Measurements from ENCODE around the gene CD82.
"Not testable (repeated sequence)": the region's sequence is repeated elsewhere in the genome, so short reads cannot be mapped to it uniquely, and the experiment has no call there.

CD82 gene

DNA sequence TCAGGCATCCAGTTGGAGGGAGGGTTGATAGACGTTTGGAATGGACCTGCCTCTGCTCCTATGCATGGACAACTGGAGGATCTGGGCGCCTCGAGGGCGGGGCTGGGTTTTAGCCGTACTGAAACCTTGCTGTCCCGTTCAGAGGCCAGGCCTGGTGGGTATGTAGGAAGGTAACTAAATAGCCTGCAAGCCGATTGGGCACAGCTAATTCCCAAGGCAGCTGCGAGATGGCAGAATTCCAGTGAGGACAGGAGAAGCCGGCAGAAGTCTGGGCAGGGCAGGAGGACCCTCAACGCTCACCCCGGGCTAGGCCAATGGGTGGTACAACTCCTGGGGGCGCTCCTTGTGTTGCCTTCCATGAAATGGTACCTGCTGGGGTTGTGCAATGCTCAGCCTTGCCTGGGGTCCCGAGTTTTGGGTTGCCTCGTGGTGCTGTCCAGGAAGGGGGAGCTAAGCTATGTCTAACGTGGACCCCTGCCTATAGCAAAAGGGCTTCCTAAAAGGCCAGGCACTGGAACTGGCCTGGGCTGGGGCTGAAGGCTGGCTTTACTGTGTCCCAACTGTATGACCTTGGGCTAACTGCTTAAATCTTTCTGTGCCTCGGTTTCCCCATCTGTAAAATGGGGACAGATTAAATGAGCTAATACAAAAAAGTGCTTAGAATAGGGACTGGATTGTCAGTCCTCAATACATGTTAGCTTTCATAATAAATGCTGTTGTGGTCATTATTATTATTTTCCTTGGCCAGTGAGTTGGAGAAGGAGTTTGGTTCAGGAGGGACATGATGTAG lies 30.1 kb upstream of the CD82 start:
- no peak for DNase-seq (ENCODE audit: low read depth in 2 of 2)

DNA sequence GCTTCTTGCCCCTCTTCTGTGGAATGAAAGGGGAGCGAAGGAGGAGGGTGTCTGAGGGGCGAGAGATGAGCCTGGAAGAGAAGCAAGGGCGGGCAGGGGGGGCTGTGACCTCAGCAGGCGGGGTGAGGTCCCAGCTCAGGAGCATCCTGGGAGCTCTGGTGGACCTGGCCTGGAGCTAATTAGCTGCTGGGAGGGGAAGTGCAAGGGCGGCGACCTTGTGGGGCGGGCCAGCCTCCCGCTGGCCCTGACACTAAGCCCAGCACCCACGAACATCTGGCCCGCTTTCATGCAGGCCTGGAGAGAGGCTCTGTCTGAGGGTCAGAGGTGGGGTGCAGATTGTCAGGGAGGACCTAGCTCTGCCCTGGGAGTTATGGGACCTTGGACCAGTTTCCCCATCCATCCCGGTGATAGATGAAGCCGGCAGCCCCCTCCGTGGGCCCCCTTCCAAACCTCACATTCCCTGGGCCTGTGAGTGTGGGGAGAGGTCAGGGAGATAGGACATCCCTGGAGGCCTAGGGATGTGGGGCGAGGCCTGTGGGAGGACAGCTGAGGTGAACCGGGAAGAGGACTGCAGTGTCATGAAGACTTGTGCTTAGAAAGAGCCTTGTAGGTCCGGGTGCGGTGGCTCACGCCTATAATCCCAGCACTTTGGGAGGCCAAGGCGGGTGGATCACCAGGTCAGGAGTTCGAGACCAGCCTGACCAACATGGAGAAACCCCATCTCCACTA lies 28.5 kb upstream of the CD82 start:
- no peak for DNase-seq (ENCODE audit: low read depth in 2 of 2)

DNA sequence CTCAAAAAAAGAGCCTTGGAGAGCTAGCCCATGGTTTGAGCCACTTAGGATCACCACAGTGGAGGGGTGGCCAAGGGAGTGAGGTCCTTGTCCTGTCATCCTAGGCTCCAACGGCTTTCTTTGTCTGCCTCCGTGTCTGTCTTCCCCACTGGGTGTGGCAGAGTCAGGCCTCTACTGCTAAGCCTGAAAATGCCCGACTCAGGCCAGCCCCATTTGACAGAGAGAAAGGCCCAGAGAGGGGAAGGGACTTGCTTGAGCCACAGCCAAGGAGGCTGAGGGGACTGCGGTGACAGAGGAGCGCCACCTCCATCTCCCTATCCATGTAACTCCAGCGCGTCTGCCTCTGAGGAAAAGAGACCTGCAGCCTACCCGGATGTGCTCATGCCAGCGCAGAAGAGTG lies 27.8 kb upstream of the CD82 start:
- DNase-seq (ENCODE audit: low read depth in 2 of 2) = no peak

DNA sequence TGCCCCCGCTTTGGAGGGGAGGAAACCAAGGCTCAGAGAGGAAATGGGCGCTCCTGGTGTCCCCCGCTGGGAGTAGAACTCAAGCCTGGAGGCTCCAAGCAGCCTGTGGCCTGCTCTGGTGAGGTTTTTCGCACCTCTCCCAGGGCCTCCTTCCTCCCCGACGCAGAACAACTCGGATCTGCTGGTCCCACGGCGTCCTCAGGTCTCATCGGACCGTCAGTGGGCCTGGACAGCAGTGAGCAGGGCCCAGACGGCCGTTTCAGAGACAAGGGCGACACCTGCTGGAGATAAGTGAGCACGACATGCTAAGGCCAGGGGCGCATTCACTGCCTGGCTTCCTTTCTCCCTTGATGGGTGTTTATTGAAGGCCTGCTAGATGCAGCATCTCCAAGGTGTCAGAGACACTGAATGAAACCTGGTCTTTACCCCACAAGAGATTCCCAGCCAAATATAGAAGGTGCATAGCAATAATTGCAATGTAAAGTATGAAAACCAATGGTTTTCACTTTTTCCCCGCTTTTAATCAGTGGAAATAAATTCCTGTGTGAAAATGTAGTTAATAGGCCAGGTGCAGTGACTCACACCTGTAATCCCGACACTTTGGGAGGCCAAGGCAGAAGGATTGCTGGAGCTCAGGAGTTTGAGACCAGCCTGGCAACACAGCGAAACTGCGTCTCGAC lies 26.9 kb upstream of the CD82 start:
- peak; percentile 63 to 73 for DNase-seq (ENCODE audit: low read depth in 2 of 2)

DNA sequence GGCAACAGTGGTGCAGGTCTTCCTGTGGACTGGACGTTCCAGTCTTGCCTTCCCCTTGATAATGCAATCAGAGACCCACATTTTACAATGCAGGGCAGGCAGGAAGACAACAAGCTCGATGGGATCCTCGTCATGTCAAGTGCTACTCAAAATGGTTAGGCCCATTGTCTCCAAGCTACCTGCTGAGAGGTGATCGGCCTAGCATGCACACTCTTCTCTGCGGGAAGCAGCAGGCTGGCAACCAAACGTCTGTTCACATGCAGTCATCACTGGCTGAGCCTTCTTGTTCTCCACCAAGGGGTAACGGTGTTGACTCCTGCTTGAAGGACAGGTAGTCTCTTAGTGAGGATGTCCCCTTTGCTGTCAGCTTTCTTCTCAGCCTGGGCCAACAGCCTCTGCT lies 25.5 kb upstream of the CD82 start:
- DNase-seq (ENCODE audit: low read depth in 2 of 2) = no peak

DNA sequence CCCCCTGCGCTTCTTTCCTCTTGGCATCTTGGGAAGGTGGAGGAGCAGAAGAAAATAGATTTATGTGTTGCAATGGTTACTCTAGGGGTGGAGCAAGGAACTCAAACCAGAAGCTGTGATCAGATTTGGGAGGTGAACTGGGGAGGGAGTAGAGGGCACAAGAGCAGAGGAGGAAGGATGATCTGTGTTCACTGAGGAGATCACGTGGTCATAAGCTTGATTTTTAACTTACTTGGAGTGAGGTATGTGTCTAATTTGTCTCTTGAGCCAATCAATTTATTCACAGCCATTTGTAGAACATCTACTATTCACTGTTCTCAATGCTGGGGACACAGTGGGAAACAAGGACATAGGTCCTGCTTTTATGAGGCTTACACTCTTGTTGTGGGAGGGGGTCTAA lies 24.8 kb upstream of the CD82 start:
- no peak for DNase-seq (ENCODE audit: low read depth in 2 of 2)

DNA sequence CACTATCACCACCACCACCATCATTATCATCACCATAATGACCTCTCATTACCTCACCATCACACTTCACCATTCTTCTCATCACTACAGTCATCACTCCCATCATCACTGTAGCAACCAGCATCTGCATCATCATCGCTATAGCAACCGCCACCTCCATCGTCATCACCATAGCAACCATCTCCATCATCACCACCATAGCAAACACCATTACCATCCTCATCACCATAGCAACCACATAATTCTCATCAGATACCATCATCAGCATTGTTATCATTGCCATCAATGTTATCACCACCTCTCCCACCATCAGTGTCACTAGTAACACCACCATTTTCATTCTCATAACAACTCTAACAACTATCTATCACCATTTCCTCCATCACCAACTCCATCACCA lies 23.1 kb upstream of the CD82 start:
- DNase-seq (ENCODE audit: low read depth in 2 of 2) = no peak

DNA sequence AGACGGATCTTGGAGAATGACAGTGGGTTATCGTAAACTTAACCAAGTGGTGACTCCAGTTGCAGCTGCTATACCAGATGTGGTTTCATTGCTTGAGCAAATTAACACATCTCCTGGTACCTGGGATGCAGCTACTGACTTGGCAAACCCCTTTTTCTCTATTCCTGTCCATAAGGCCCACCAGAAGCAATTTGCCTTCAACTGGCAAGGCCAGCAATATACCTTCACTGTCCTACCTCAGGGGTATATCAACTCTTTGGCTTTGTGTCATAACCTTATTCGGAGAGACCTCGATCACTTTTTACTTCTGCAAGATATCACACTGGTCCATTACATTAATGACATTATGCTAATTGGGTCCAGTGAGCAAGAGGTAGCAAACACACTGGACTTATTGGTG lies 18.5 kb upstream of the CD82 start:
- not testable (repeated sequence) for DNase-seq (ENCODE audit: low read depth in 2 of 2)

DNA sequence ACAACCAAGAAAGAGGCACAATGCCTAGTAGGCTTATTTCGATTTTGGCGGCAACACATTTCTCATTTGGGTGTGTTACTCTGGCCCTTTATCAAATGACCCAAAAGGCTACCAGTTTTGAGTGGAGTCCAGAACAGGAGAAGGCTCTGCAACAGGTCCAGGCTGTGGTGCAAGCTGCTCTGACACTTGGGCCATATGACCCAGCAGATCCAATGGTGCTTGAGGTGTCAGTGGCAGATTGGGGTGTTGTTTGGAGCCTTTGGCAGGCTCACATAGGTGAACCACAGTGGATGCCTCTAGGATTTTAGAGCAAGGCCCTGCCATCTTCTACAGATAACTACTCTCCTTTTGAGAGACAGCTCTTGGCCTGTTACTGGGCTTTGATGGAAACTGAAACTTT lies 17.9 kb upstream of the CD82 start:
- DNase-seq (ENCODE audit: low read depth in 2 of 2) = not testable (repeated sequence)

DNA sequence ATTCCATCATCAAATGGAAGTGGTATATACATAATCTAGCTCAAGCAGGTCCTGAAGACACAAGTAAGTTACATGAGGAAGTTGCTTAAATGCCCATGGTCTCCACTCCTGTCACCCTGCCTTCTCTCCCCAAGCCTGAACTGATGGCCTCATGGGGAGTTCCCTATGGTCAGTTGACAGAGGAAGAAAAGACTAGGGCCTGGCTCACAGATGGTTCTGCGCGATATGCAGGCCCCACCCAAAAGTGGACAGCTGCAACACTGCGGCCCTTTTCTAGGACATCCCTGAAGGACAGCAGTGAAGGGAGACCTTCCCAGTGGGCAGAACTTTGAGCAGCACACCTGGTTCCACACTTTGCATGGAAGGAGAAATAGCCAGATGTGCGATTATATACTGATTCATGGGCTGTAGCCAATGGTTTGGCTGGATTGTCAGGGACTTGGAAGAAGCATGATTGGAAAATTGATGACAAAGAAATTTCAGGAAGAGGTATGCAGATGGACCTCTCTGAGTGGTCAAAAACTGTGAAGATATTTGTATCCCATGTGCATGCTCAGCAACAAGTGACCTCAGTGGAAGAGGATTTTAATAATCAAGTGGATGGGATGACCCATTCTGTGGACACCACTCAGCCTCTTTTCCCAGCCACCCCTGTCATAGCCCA lies 17.3 kb upstream of the CD82 start:
- DNase-seq (ENCODE audit: low read depth in 2 of 2) = no peak

DNA sequence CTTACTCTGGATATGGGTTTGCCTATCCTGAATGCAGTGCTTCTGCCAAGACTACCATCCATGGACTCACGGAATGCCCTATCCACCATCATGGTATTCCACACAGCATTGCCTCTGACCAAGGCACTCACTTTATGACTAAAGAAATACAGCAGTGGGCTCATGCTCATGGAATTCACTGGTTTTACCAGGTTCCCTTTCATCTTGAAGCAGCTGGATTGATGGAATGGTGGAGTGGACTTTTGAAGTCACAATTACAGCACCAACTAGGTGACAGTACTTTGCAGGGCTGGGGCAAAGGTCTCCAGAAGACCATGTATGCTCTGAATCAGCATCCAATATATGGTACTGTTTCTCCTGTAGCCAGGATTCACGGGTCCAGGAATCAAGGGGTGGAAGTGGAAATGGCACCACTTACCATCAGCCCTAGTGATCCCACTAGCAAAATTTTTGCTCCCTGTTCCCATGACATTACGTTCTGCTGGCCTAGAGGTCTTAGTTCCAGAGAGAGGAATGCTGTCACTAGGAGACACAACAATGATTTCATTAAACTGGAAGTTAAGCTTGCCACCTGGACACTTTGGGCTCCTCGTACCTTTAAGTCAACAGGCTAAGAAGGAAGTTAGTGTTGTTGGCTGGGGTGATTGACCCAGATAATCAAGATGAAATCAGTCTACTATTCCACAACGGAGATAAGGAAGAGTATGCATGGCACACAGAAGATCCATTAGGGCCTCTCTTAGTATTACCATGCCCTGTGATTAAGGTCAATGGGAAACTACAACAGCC lies 16.3 kb upstream of the CD82 start:
- not testable (repeated sequence) for DNase-seq (ENCODE audit: low read depth in 2 of 2)

DNA sequence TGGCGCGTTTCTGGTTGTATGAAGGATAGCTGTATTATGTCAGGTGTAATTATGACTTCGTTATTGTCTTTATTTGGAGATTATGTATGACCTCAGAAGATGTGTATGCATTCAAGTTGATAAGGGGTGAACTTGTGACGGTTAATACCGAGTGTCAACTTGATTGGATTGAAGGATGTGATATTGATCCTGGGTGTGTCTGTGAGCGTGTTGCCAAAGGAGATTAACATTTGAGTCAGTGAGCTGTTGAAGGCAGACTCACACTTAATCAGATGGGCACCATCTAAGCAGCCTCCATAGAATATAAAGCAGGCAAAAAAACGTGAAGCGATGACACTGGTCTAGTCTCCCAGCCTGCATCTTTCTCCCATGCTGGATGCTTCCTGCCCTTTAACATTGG lies 15.3 kb upstream of the CD82 start:
- no peak for DNase-seq (ENCODE audit: low read depth in 2 of 2)

DNA sequence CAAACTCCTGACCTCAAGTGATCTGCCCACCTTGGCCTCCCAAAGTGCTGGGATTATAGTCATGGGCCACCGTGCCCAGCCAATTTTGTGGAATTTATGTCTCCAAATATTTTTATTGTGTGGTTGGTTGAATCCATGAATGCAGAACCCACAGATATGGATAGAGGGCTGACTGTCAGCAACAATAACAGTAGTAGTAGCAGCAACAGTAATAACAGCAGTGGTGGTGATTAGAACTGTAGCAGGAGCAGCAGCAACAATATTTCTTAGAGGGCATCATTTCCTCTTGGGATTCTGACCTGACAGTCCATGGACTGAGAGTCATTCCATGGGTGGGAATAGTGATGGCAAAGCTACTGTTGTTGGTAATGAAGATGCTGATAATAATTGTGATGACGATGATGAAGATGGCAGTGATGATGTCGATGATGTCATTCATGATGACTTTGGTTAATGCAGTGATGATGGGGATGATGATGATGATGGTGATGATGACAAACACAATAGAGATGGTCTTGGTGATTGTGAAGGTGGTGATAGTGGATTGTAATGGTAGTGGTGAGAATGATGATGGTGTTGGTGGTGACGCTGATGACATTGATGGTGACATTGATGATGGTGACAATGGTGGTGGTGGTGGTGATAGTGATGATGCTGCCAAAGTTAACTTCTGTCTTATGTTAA lies 13.9 kb upstream of the CD82 start:
- DNase-seq (ENCODE audit: low read depth in 2 of 2) = no peak

DNA sequence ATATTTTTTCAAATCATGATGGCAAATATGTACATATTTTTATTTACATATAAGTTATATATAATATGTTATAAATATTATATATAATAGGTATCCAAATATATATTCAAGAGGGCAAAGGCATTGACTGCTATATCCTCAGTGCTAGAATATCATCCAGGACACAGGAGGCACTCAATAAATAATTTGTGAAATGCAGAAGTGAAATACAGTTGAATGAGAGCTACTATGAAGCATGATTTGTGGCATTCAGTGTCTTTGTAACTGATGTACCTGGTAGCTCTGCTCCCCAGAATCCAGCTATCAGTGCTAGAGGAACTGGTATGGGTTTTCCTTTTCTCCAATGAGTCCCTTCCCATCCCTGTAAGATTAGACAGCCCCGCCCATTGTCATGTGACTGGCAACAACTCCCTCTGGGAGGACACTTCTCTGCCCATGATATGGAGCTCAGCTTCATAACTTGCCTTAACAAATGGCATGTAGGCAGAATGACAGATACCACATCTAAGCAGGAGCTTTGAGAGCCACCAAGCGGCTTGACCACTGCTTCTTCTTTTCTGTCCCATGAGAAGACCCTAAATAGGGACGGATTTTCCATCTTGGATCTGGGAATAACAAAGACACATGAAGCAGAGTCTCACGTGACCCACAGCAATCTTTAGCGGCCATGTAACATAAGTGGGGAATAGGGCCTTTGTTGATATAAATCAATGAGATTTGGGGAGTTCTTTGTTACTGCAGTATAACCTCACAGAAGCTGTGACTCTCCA lies 10.2 kb upstream of the CD82 start:
- no peak for DNase-seq (ENCODE audit: low read depth in 2 of 2)

DNA sequence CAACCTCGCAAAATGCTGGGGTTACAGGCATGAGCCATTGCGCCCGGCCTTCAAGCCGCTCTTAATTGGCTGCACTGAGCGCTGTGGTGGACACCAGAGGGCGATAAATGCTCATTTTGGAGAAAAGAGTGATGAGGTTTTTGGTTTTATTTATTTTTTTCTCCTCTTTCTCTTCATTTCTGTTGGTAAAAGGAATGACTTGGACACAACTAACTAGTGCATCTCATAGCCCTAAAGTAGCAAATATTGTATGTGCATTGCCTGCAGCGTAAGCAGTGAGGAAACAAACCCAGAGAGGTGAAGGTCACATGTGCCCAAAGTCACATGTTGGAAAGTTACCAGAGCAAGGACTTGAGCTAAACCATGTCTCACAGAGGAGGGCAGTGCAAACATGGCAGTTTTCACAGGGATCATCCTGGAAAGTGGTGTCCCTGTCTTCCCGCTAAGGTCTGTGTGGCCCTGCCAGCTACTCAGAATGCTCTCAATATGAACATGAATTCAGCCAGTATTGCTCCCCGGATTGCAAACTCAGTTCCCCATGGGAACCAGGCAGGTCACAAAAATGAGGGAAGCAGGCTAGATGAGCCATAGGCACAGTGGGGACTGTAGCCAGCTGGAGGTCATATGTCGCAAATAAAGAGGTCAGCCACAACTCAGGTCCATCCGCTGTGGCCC lies 8.6 kb upstream of the CD82 start:
- no peak for DNase-seq (ENCODE audit: low read depth in 2 of 2)

DNA sequence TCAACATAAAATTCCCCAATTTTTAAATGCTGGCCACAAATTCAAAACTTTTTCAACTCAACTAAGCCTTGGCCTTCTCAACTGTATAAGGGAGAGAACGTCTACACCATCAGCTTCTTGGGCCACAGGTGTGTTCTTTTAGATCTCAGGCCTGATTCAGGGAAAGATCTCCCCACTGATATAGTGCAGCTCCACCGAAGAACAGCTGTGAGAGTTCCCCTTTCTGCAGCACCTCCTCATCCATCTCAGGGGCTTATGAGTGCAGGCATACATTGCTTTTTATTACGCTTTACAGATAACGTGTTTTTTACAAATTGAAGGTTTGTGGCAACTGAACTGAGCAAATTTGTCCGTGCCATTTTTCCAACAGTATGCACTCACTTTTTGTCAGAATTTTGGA lies 8.0 kb upstream of the CD82 start:
- no peak for DNase-seq (ENCODE audit: low read depth in 2 of 2)

DNA sequence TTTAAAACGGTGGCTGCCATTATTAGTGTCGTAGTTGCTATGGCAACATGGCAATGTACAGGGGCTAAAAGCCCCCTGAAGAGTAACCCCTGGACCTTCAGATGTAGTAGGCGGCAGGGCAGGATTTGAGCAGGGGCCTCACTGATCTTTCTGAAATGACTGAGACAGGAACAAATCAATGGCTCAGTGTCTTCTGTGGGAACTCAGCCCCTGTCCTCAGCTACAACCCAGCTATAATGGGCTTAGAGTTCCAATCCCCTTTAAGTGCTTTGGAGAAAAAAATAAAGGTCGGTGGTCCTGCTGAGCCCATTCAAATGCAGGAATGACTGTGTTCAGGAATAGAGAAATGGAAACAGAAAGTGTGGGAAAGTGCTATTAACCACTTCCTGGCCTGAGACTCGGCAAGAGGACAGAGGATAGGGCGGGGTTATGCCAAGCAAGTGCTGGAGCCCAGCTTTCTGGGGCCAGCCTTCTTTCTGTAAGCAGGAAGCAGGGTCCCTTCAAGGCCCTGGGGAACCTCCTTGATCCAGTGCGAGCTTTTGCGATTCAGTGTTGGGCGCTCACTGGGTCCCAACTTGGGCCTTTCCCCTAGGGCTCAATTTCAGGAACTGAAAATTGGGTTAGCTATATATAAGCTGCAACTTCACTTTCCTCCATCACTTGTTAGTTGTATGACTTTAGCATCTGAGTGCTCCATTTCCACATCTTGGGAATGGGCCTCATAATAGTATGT lies 6.1 kb upstream of the CD82 start:
- no peak for DNase-seq (ENCODE audit: low read depth in 2 of 2)

DNA sequence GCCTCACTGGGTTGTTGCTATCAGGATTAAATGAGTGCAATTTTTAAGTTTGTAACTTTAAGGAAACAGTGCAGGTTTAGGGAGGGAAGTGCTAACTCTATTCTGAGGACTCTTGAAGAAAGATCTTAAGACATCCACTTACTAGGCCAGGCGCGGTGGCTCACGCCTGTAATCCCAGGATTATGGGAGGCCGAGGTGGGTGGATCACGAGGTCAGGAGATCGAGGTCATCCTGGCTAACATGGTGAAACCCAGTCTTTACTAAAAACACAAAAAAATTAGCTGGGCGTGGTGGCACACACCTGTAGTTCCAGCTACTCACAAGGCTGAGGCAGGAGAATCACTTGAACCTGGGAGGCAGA lies 5.5 kb upstream of the CD82 start:
- DNase-seq (ENCODE audit: low read depth in 2 of 2) = not testable (repeated sequence)

DNA sequence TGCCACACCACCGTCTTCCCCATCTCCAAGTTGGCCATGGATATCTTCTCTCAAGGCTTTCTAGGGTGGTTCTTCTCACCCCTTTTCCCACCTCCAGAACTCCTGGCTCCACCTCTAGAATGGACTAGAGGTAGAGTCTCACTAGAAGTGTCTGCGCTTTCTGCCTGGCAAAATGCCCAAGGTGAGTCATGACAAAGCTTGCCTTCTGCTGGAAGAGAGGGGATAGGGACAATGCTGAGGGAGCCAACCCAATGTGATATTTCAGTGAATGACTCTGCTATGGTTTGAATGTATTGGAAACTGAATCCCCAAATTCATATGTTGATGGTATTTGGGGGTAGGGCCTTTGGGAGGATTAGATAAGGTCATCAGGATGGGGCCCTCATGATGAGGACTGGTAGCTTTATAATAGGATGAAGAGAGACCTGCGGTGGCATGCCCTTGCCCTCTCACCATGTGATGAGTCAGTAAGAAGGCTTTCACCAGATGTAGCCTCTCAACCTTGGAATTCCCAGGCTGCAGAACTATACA lies 4.1 kb upstream of the CD82 start:
- DNase-seq (ENCODE audit: low read depth in 2 of 2) = no peak
